Keratinocyte (primary cell): ENCODE measurements around the gene TPD52L1.

Experiments used
- EZH2 ChIP-seq: IDR thresholded peaks from one replicate; pipeline ENCODE4 v1.6.1; 2012; ENCODE audit warnings: inconsistent platforms, mild to moderate bottlenecking, low read length, moderate library complexity
- TF ChIP-seq, protein P1 (sequence below), 3 experiments: IDR thresholded peaks in 1 of 3; conservative IDR thresholded peaks in 1 of 3; optimal IDR thresholded peaks in 1 of 3; 2 replicates in 2 of 3; 3 replicates in 1 of 3; pipeline versions ENCODE3 to v1.5.1; 2011; ENCODE audit warnings: low read length in 3 of 3, mild to moderate bottlenecking in 3 of 3, moderate library complexity in 2 of 3, control low read depth in 1 of 3, inconsistent platforms in 1 of 3; ENCODE audit not compliant: insufficient read depth in 2 of 3; ENCODE audit errors: extremely low read depth in 1 of 3

DNA sequence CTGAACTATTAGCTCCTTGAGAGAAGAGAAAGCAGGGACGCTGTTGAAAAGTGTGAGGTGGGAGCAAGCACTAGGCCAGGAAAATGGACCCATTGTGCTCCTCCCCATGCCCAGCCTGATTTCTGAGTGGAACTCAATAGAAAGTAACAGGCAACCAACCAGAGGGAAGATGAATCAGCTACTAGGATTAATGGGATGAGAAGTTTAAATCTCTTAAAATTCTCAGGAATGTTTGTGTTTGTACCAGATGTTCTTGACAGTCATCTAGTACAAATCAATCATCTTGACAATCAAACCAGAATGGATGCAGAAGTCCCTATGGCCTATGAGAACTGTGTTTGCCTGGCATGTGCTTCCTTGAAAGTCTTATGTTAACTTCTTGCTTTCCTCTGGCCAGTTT is 99.3 kb downstream of the TPD52L1 start:
- TF ChIP-seq, protein P1, sequence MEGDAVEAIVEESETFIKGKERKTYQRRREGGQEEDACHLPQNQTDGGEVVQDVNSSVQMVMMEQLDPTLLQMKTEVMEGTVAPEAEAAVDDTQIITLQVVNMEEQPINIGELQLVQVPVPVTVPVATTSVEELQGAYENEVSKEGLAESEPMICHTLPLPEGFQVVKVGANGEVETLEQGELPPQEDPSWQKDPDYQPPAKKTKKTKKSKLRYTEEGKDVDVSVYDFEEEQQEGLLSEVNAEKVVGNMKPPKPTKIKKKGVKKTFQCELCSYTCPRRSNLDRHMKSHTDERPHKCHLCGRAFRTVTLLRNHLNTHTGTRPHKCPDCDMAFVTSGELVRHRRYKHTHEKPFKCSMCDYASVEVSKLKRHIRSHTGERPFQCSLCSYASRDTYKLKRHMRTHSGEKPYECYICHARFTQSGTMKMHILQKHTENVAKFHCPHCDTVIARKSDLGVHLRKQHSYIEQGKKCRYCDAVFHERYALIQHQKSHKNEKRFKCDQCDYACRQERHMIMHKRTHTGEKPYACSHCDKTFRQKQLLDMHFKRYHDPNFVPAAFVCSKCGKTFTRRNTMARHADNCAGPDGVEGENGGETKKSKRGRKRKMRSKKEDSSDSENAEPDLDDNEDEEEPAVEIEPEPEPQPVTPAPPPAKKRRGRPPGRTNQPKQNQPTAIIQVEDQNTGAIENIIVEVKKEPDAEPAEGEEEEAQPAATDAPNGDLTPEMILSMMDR (optimal IDR thresholded peaks at IDR 0.05 in 1 of 3, IDR thresholded peaks at IDR 0.05 in 1 of 3, conservative IDR thresholded peaks at IDR 0.05 in 1 of 3; ENCODE audit: extremely low read depth in 1 of 3, insufficient read depth in 2 of 3, low read length in 3 of 3), result no peak
- TF ChIP-seq EZH2, result no peak
